ENCODE measurements around the gene MAPKAPK2. TPM values are rescaled to one million over a fixed set of nuclear protein-coding genes. Genes with fewer than 3 reads are reported as not detected.

Gene MAPKAPK2
- total RNA-seq, 1 experiment from 2014 or later: 51.1 TPM

DNA sequence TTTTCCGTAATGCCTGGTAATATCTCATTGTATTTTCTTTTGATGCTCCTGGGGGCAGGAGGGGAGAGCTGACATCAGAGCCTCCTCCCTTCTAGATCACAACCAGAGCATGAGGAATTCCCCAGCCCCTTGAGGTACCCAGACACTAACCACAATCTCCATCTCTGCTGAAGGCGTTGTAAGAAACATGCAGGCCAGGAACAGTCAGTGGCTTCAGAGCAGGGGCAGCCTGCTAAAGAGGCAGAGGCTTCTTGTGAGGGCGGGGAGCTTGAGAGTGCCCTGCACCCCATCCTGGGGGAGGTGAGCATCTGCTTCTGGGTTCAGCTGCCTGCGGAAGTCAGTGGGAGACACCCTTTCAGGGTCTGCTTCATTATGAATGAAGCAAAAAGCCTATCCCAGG is 19.0 kb downstream of the MAPKAPK2 start:
- Histone ChIP-seq H4K20me1 (ENCODE audit: insufficient read depth) (peaks cover 4% of the 10 kb centered on the region; the same call in 1 of the 2 replicates), H3K9ac (ENCODE audit: low read length) (no peak overlapping the region), H3K9me2 (ENCODE audit: insufficient read depth) (no peaks in the 10 kb centered on the region), H3K4me1 (ENCODE audit: control insufficient read depth in 1 of 2, insufficient read depth in 2 of 2, low read length in 2 of 2) (no peaks in the 10 kb centered on the region), H3K27me3 (ENCODE audit: insufficient read depth, low read length) (no peaks in the 10 kb centered on the region), H3K36me3 (ENCODE audit: control insufficient read depth in 1 of 2, insufficient read depth in 2 of 2, low read length in 2 of 2) (no peaks in the 10 kb centered on the region), H3K27ac (ENCODE audit: low read depth, low read length) (no peak overlapping the region), H3K4me3 (replicated peaks in 1 of 2; ENCODE audit: low read depth in 1 of 2, low read length in 2 of 2) (no peak overlapping the region), H3K4me2 (ENCODE audit: low read length) (no peak overlapping the region), H2AFZ (ENCODE audit: low read depth, low read length, poor library complexity, severe bottlenecking) (no peak overlapping the region), H3K79me2 (ENCODE audit: insufficient read depth, low read length) (peaks cover 93% of the 10 kb centered on the region), H3K9me3 (ENCODE audit: control insufficient read depth in 1 of 2, insufficient read depth in 1 of 2, low read depth in 1 of 2, low read length in 2 of 2) (no peaks in the 10 kb centered on the region)
- POLR2A ChIA-PET: no interaction called here
- ATAC-seq (no peak), DNase-seq (ENCODE audit: low read depth, low spot score) (no peak)
- CTCF ChIA-PET: no interaction called here
- no TSS peak for BruUV-seq (replicated peaks)
- intact Hi-C loops (cut with micrococcal nuclease): no loop called here
- RAD21 ChIA-PET (ENCODE audit: low non-redundant PET in 1 of 2, low total read pairs in 2 of 2, uncharacterized antibody in 2 of 2, unreplicated experiment in 2 of 2): no interaction called here
- TF ChIP-seq TCF7L2 (IDR thresholded peaks at IDR 0.05; ENCODE audit: borderline replicate concordance, extremely low read depth, insufficient read depth, insufficient read length) (no peak), RAD21 (IDR thresholded peaks at IDR 0.05; ENCODE audit: low read depth) (no peak), JUND (IDR thresholded peaks at IDR 0.05) (no peak), YY1 (IDR thresholded peaks at IDR 0.05; ENCODE audit: extremely low read depth, insufficient replicate concordance, low read depth, low read length) (no peak), CBX3 (IDR thresholded peaks at IDR 0.05; ENCODE audit: low read depth) (no peak), POLR2AphosphoS5 (IDR thresholded peaks at IDR 0.05; ENCODE audit: low read depth, low read length) (no peak), POLR2A (IDR thresholded peaks at IDR 0.05; ENCODE audit: borderline replicate concordance, extremely low read depth, insufficient read depth, insufficient read length) (no peak), EZH2 (IDR thresholded peaks at IDR 0.05) (no peak), ZNF274 (IDR thresholded peaks at IDR 0.05; ENCODE audit: low read depth, low read length) (no peak), ELF1 (IDR thresholded peaks at IDR 0.05; ENCODE audit: borderline replicate concordance, low read depth) (no peak), SRF (IDR thresholded peaks at IDR 0.05; ENCODE audit: low read depth) (no peak), SIN3A (IDR thresholded peaks at IDR 0.05; ENCODE audit: low read depth) (no peak)
- TF ChIP-seq, protein P1, sequence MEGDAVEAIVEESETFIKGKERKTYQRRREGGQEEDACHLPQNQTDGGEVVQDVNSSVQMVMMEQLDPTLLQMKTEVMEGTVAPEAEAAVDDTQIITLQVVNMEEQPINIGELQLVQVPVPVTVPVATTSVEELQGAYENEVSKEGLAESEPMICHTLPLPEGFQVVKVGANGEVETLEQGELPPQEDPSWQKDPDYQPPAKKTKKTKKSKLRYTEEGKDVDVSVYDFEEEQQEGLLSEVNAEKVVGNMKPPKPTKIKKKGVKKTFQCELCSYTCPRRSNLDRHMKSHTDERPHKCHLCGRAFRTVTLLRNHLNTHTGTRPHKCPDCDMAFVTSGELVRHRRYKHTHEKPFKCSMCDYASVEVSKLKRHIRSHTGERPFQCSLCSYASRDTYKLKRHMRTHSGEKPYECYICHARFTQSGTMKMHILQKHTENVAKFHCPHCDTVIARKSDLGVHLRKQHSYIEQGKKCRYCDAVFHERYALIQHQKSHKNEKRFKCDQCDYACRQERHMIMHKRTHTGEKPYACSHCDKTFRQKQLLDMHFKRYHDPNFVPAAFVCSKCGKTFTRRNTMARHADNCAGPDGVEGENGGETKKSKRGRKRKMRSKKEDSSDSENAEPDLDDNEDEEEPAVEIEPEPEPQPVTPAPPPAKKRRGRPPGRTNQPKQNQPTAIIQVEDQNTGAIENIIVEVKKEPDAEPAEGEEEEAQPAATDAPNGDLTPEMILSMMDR (IDR thresholded peaks at IDR 0.05 in 2 of 3, conservative IDR thresholded peaks at IDR 0.05 in 1 of 3; ENCODE audit: borderline replicate concordance in 1 of 3, insufficient read depth in 1 of 3, low read depth in 2 of 3, low read length in 2 of 3): no peak
- TF ChIP-seq, protein P2, sequence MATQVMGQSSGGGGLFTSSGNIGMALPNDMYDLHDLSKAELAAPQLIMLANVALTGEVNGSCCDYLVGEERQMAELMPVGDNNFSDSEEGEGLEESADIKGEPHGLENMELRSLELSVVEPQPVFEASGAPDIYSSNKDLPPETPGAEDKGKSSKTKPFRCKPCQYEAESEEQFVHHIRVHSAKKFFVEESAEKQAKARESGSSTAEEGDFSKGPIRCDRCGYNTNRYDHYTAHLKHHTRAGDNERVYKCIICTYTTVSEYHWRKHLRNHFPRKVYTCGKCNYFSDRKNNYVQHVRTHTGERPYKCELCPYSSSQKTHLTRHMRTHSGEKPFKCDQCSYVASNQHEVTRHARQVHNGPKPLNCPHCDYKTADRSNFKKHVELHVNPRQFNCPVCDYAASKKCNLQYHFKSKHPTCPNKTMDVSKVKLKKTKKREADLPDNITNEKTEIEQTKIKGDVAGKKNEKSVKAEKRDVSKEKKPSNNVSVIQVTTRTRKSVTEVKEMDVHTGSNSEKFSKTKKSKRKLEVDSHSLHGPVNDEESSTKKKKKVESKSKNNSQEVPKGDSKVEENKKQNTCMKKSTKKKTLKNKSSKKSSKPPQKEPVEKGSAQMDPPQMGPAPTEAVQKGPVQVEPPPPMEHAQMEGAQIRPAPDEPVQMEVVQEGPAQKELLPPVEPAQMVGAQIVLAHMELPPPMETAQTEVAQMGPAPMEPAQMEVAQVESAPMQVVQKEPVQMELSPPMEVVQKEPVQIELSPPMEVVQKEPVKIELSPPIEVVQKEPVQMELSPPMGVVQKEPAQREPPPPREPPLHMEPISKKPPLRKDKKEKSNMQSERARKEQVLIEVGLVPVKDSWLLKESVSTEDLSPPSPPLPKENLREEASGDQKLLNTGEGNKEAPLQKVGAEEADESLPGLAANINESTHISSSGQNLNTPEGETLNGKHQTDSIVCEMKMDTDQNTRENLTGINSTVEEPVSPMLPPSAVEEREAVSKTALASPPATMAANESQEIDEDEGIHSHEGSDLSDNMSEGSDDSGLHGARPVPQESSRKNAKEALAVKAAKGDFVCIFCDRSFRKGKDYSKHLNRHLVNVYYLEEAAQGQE (IDR thresholded peaks at IDR 0.05; ENCODE audit: low read depth): no peak
- TF ChIP-seq, protein P3, sequence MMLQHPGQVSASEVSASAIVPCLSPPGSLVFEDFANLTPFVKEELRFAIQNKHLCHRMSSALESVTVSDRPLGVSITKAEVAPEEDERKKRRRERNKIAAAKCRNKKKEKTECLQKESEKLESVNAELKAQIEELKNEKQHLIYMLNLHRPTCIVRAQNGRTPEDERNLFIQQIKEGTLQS (IDR thresholded peaks at IDR 0.05): no peak
- TF ChIP-seq, protein P4, sequence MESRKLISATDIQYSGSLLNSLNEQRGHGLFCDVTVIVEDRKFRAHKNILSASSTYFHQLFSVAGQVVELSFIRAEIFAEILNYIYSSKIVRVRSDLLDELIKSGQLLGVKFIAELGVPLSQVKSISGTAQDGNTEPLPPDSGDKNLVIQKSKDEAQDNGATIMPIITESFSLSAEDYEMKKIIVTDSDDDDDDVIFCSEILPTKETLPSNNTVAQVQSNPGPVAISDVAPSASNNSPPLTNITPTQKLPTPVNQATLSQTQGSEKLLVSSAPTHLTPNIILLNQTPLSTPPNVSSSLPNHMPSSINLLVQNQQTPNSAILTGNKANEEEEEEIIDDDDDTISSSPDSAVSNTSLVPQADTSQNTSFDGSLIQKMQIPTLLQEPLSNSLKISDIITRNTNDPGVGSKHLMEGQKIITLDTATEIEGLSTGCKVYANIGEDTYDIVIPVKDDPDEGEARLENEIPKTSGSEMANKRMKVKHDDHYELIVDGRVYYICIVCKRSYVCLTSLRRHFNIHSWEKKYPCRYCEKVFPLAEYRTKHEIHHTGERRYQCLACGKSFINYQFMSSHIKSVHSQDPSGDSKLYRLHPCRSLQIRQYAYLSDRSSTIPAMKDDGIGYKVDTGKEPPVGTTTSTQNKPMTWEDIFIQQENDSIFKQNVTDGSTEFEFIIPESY (IDR thresholded peaks at IDR 0.05; ENCODE audit: extremely low read depth, insufficient replicate concordance, low read length): no peak
- TF ChIP-seq, protein P5, sequence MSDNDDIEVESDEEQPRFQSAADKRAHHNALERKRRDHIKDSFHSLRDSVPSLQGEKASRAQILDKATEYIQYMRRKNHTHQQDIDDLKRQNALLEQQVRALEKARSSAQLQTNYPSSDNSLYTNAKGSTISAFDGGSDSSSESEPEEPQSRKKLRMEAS (IDR thresholded peaks at IDR 0.05): no peak
